HepG2 (cell line): ENCODE measurements around the gene C13orf42.

Experiments used
- CEBPB ChIP-seq: IDR thresholded peaks from 2 replicates; pipeline ENCODE4 v1.6.1; 2011; ENCODE audit warnings: low read depth, low read length, improper control_type of control experiment, borderline replicate concordance
- CTCF ChIP-seq: sonication (generic); formaldehyde crosslinking; IDR thresholded peaks from 2 replicates; pipeline ENCODE4 v1.5.0; 2020; ENCODE audit warnings: mild to moderate bottlenecking, missing genetic modification reagents, moderate library complexity
- FOXJ3 ChIP-seq: sonication (generic); formaldehyde crosslinking; IDR thresholded peaks from 2 replicates; pipeline ENCODE4 v1.4.0; 2020; ENCODE audit warnings: missing genetic modification reagents, mild to moderate bottlenecking, borderline replicate concordance
- HMGXB4 ChIP-seq, 2 experiments: sonication (generic) in 1 of 2; formaldehyde crosslinking in 1 of 2; IDR thresholded peaks; 2 replicates each; pipeline versions ENCODE4 v1.4.0 to v1.6.1; 2018 to 2020; ENCODE audit warnings: missing genetic modification reagents in 2 of 2, borderline replicate concordance in 1 of 2, low read depth in 1 of 2, mild to moderate bottlenecking in 1 of 2, missing biosample characterization in 1 of 2
- POLR2A ChIP-seq, 2 experiments: IDR thresholded peaks; 2 replicates each; pipeline ENCODE4 v1.6.1; 2011; ENCODE audit warnings: low read depth in 2 of 2, low read length in 2 of 2, mild to moderate bottlenecking in 1 of 2, moderate library complexity in 1 of 2; ENCODE audit not compliant: insufficient read depth in 1 of 2
- POLR2AphosphoS5 ChIP-seq: IDR thresholded peaks from 2 replicates; pipeline ENCODE4 v1.6.1; 2012; ENCODE audit warnings: low read depth, low read length
- ZNF503 ChIP-seq: sonication (generic); formaldehyde crosslinking; IDR thresholded peaks from 2 replicates; pipeline ENCODE4 v1.4.0; 2020; ENCODE audit warnings: missing genetic modification reagents

GRCh38 chr13:51041126-51041525, 69.9 kb downstream of the C13orf42 start:
- TF ChIP-seq HMGXB4 (CRISPR knock-in tag; IDR thresholded peaks at IDR 0.05; ENCODE audit: borderline replicate concordance in 1 of 2, low read depth in 1 of 2) (no peak), POLR2AphosphoS5 (no peak), FOXJ3 (CRISPR knock-in tag) (no peak), CTCF (CRISPR knock-in tag) (no peak), POLR2A (IDR thresholded peaks at IDR 0.05; ENCODE audit: insufficient read depth in 1 of 2, low read depth in 2 of 2, low read length in 2 of 2) (no peak), CEBPB (no peak), ZNF503 (no peak)
